ENCODE results near the gene SCMH1. TPM values are rescaled to one million over a fixed set of nuclear protein-coding genes. Genes with fewer than 3 reads are reported as not detected.

SCMH1 gene
- total RNA-seq, 4 donors from 2014 or later, result 17.6 to 48.2 (median 21.8) TPM

GRCh38 chr1:41160498-41161110, 81.5 kb downstream of the SCMH1 start:
- WGBS, result 87% methylated on average over 3 of the region's 3 CpGs
- H3K9me3 ChIP-seq, result no peaks in the 10 kb centered on the region
- no peak overlapping the region for H3K4me3 ChIP-seq
- peaks cover 8% of the 10 kb centered on the region for H3K36me3 ChIP-seq
- no peak for DNase-seq (ENCODE audit: low spot score in 2 of 2)
- no peak overlapping the region for H3K27ac ChIP-seq
- H3K4me1 ChIP-seq, result no peaks in the 10 kb centered on the region
- no peaks in the 10 kb centered on the region for H3K27me3 ChIP-seq
- no peak for TF ChIP-seq POLR2A (IDR thresholded peaks at IDR 0.05)

- no peak overlapping the region for H3K27ac ChIP-seq
- WGBS, result 88% methylated on average over 1 of the region's 1 CpG
- peaks cover 8% of the 10 kb centered on the region for H3K36me3 ChIP-seq
- H3K9me3 ChIP-seq, result no peaks in the 10 kb centered on the region
- no peaks in the 10 kb centered on the region for H3K4me1 ChIP-seq
- TF ChIP-seq CTCF (IDR thresholded peaks at IDR 0.05) (no peak), POLR2AphosphoS5 (IDR thresholded peaks at IDR 0.05) (no peak), EP300 (IDR thresholded peaks at IDR 0.05) (no peak), POLR2A (IDR thresholded peaks at IDR 0.05) (no peak)
- DNase-seq (ENCODE audit: low spot score in 2 of 2), result no peak
- no peaks in the 10 kb centered on the region for H3K27me3 ChIP-seq
- H3K4me3 ChIP-seq, result no peak overlapping the region
Observed at GRCh38 chr1:41158966-41159365, 83.1 kb downstream of the SCMH1 start.

GRCh38 chr1:41158147-41158875, 83.8 kb downstream of the SCMH1 start:
- no peaks in the 10 kb centered on the region for H3K4me1 ChIP-seq

GRCh38 chr1:41155105-41155504, 87.0 kb downstream of the SCMH1 start:
- WGBS, result 93% methylated on average over 1 of the region's 1 CpG
- no peak for TF ChIP-seq POLR2A (IDR thresholded peaks at IDR 0.05)
- no peak for TF ChIP-seq EP300 (IDR thresholded peaks at IDR 0.05)
- TF ChIP-seq POLR2AphosphoS5 (IDR thresholded peaks at IDR 0.05), result no peak
- no peak for TF ChIP-seq CTCF (IDR thresholded peaks at IDR 0.05)

More at GRCh38 chr1:41158147-41158875, 83.8 kb downstream of the SCMH1 start:
- H3K27ac ChIP-seq, result no peak overlapping the region
- no peaks in the 10 kb centered on the region for H3K9me3 ChIP-seq
- no peak for DNase-seq (ENCODE audit: low spot score in 2 of 2)
- TF ChIP-seq EP300 (IDR thresholded peaks at IDR 0.05) (no peak), CTCF (IDR thresholded peaks at IDR 0.05) (no peak), POLR2A (IDR thresholded peaks at IDR 0.05) (no peak), POLR2AphosphoS5 (IDR thresholded peaks at IDR 0.05) (no peak)
- peaks cover 8% of the 10 kb centered on the region for H3K36me3 ChIP-seq
- no peak overlapping the region for H3K4me3 ChIP-seq
- WGBS, result 91% methylated on average over 3 of the region's 3 CpGs
- no peaks in the 10 kb centered on the region for H3K27me3 ChIP-seq

GRCh38 chr1:41153750-41154274, 88.3 kb downstream of the SCMH1 start:
- no peak overlapping the region for H3K27ac ChIP-seq
- no peak for TF ChIP-seq CTCF (IDR thresholded peaks at IDR 0.05)
- no peak for TF ChIP-seq POLR2A (IDR thresholded peaks at IDR 0.05)
- TF ChIP-seq POLR2AphosphoS5 (IDR thresholded peaks at IDR 0.05), result no peak
- TF ChIP-seq EP300 (IDR thresholded peaks at IDR 0.05), result no peak

More at GRCh38 chr1:41155105-41155504, 87.0 kb downstream of the SCMH1 start:
- no peaks in the 10 kb centered on the region for H3K9me3 ChIP-seq
- DNase-seq (ENCODE audit: low spot score in 2 of 2), result no peak
- H3K4me3 ChIP-seq, result no peak overlapping the region
- H3K36me3 ChIP-seq, result peaks cover 2% of the 10 kb centered on the region
- no peak overlapping the region for H3K27ac ChIP-seq
- H3K4me1 ChIP-seq, result peaks cover 13% of the 10 kb centered on the region
- H3K27me3 ChIP-seq, result no peaks in the 10 kb centered on the region

More at GRCh38 chr1:41153750-41154274, 88.3 kb downstream of the SCMH1 start:
- Histone ChIP-seq H3K9me3 (no peaks in the 10 kb centered on the region), H3K4me3 (no peak overlapping the region), H3K27me3 (no peaks in the 10 kb centered on the region), H3K36me3 (peaks cover 10% of the 10 kb centered on the region), H3K4me1 (peaks cover 13% of the 10 kb centered on the region)
- no peak for DNase-seq (ENCODE audit: low spot score in 2 of 2)
